OCI-LY7 (cell line): ENCODE measurements around the gene LRRN2. TPM values are rescaled to one million over a fixed set of nuclear protein-coding genes. Genes with fewer than 3 reads are reported as not detected.

Experiments
- BruUV-seq: library from RNA; stranded (reverse); fragments of 400-500 nt; replicated peaks from 2 replicates; lab custom pipeline; 2021; lab: Mats Ljungman, UMichigan
- CTCF ChIA-PET: fragments of 300-600 bp; sonication (Branson Sonifier 250); formaldehyde crosslinking; loops from one replicate; lab custom pipeline; 2022; ENCODE audit warnings: antibody characterized with exemption; ENCODE audit not compliant: unreplicated experiment; lab: Charles Lee
- POLR2A ChIA-PET: fragments of 300-600 bp; sonication (Branson Sonifier 250); formaldehyde crosslinking; loops from one replicate; lab custom pipeline; 2022; ENCODE audit warnings: antibody characterized with exemption; lab: Charles Lee
- DNase-seq: peaks from one replicate; pipeline ENCODE4 v3.0.0-alpha.2; 2015; ENCODE audit warnings: low spot score
- H2AFZ ChIP-seq: fragments of 200-600 bp; sonication (generic), shearing (Covaris generic); 2 replicates; pipeline ENCODE4 v1.6.1; 2014; ENCODE audit warnings: mild to moderate bottlenecking, antibody characterized with exemption, low read length, moderate library complexity
- H3K27ac ChIP-seq: fragments of 200-600 bp; sonication (generic); 2 replicates; pipeline ENCODE4 v1.5.1; 2014; ENCODE audit warnings: mixed run types, low read depth, mild to moderate bottlenecking, moderate library complexity, low read length, inconsistent platforms; ENCODE audit not compliant: poor library complexity, severe bottlenecking
- H3K36me3 ChIP-seq: fragments of 200-600 bp; sonication (generic); 2 replicates; pipeline ENCODE4 v1.6.1; 2014; ENCODE audit warnings: mild to moderate bottlenecking, antibody characterized with exemption, low read length, moderate library complexity, mixed read lengths; ENCODE audit not compliant: insufficient read depth
- H3K4me1 ChIP-seq: fragments of 200-600 bp; sonication (generic); 2 replicates; pipeline ENCODE4 v1.5.1; 2014; ENCODE audit warnings: mild to moderate bottlenecking, low read length; ENCODE audit not compliant: insufficient read depth, poor library complexity, severe bottlenecking
- H3K4me2 ChIP-seq: fragments of 200-600 bp; sonication (generic); 2 replicates; pipeline ENCODE4 v1.6.1; 2014; ENCODE audit warnings: mild to moderate bottlenecking, low read length
- H3K4me3 ChIP-seq: fragments of 200-600 bp; sonication (generic); 2 replicates; pipeline ENCODE4 v1.5.1; 2014; ENCODE audit warnings: mild to moderate bottlenecking, low read depth, low read length; ENCODE audit not compliant: poor library complexity, severe bottlenecking
- H3K79me2 ChIP-seq: fragments of 200-600 bp; sonication (generic); 2 replicates; pipeline ENCODE4 v1.6.1; 2016; ENCODE audit warnings: low read depth, mild to moderate bottlenecking, low read length, moderate library complexity, mixed read lengths; ENCODE audit not compliant: insufficient read depth
- H3K9me2 ChIP-seq: fragments of 200-600 bp; sonication (generic); 2 replicates; pipeline ENCODE4 v1.6.1; 2016; ENCODE audit warnings: mild to moderate bottlenecking, low read length, mixed read lengths; ENCODE audit not compliant: insufficient read depth
- H3K9me3 ChIP-seq: fragments of 200-600 bp; sonication (generic); 2 replicates; pipeline ENCODE4 v1.6.1; 2014; ENCODE audit warnings: mild to moderate bottlenecking, mixed run types, low read length, mixed read lengths
- H4K20me1 ChIP-seq: fragments of 200-600 bp; sonication (generic); 2 replicates; pipeline ENCODE4 v1.6.1; 2014; ENCODE audit warnings: mild to moderate bottlenecking, antibody characterized with exemption, low read length, moderate library complexity, mixed read lengths; ENCODE audit not compliant: insufficient read depth
- EZH2phosphoT487 ChIP-seq: fragments of 200-600 bp; sonication (generic); IDR thresholded peaks from 2 replicates; pipeline ENCODE4 v1.6.1; 2018; ENCODE audit warnings: low read depth, borderline replicate concordance, mild to moderate bottlenecking, mixed run types, antibody characterized with exemption, low read length, moderate library complexity, mixed read lengths
- intact Hi-C: fragments of 100-400 bp; cut with micrococcal nuclease; formaldehyde crosslinking; loops from one replicate; pipeline ENCODE4 v1.10.0; 2022; ENCODE audit not compliant: unreplicated experiment
- total RNA-seq, 2 experiments: library from RNA; depleted of rRNA in 1 of 2; stranded (reverse); fragments of >200 nt in 1 of 2; shearing (Covaris generic) in 1 of 2; gene quantifications; 2 replicates each; pipeline ENCODE4 v1.2.3, GENCODE V29; 2014 to 2022
- TF ChIP-seq, protein P1 (sequence below): fragments of 200-600 bp; sonication (generic); conservative IDR thresholded peaks from 2 replicates; pipeline ENCODE4 v1.5.1; 2014; ENCODE audit warnings: mild to moderate bottlenecking, antibody characterized with exemption, low read length, moderate library complexity, mixed read lengths

Gene LRRN2
- total RNA-seq, 2 experiments from 2014 or later: not detected

DNA sequence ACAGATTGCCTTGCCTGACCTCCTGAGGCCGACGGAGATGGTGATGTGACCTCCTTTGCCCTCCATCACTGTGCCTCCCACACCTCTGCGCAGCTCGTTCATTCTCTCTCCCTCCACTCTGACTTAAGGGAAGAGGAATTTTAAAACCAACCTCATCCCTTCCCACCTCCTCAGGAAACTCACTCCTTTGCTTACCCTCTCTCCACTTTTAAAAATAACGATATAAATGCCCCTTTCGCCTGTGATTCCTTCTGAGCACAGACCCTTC, 21.2 kb downstream of the LRRN2 start:
- no peak for TF ChIP-seq EZH2phosphoT487
- TF ChIP-seq, protein P1, sequence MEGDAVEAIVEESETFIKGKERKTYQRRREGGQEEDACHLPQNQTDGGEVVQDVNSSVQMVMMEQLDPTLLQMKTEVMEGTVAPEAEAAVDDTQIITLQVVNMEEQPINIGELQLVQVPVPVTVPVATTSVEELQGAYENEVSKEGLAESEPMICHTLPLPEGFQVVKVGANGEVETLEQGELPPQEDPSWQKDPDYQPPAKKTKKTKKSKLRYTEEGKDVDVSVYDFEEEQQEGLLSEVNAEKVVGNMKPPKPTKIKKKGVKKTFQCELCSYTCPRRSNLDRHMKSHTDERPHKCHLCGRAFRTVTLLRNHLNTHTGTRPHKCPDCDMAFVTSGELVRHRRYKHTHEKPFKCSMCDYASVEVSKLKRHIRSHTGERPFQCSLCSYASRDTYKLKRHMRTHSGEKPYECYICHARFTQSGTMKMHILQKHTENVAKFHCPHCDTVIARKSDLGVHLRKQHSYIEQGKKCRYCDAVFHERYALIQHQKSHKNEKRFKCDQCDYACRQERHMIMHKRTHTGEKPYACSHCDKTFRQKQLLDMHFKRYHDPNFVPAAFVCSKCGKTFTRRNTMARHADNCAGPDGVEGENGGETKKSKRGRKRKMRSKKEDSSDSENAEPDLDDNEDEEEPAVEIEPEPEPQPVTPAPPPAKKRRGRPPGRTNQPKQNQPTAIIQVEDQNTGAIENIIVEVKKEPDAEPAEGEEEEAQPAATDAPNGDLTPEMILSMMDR: no peak
- no peaks in the 10 kb centered on the region for H3K4me1 ChIP-seq
- H3K4me2 ChIP-seq: no peak overlapping the region
- no peak overlapping the region for H3K27ac ChIP-seq
- no peaks in the 10 kb centered on the region for H4K20me1 ChIP-seq
- H2AFZ ChIP-seq: no peak overlapping the region
- DNase-seq: no peak
- CTCF ChIA-PET: no interaction called here
- POLR2A ChIA-PET: interaction anchor here (0.6 to 0.7 kb wide), 3 partner anchors 10 to 582 kb away, joined by 3 to 7 read pairs (median 3); no protein-coding TSS in a partner anchor
- H3K9me3 ChIP-seq: no peaks in the 10 kb centered on the region
- H3K9me2 ChIP-seq: no peaks in the 10 kb centered on the region
- H3K4me3 ChIP-seq: no peak overlapping the region
- no peaks in the 10 kb centered on the region for H3K36me3 ChIP-seq
- intact Hi-C loops: no loop called here
- H3K79me2 ChIP-seq: no peaks in the 10 kb centered on the region
- BruUV-seq: no TSS peak

DNA sequence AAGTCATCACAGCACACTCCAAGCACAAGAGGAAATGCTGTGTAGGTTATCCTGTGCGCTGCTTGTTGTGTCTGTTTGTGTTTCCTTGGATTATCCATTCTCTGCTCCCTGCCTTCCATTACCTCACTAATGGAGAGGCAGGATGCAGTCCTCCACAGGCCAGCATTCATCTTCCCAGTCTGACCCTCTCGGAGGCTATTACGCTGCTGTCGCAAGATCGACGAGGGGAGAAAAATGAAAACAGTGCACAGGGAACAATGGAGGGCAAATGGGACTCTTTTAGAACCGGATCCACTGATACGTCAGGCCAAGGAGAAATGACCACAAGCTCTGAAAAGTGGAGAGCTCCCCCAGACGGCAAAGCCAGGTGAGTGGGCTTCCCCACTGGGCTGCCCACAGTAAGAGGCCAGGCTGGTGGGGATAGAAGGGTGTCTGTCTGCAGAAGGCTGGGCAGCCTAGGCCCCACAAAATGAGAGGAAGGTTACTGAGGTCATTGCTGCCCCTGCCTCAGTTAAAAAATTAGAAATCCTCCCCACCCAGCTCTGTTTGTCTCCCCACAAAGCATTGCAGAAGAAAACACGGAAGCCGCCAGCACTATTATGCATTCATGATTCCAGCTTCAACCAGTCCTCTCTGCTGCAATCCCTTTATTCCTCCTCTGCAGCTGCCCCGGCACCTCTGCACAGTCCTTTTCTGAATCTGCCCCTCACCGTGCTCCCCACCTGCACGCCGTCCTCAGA, 21.7 kb downstream of the LRRN2 start:
- POLR2A ChIA-PET: interaction anchor here (0.6 to 0.7 kb wide), 2 partner anchors 10 to 582 kb away, joined by 3 to 7 read pairs; no protein-coding TSS in a partner anchor

DNA sequence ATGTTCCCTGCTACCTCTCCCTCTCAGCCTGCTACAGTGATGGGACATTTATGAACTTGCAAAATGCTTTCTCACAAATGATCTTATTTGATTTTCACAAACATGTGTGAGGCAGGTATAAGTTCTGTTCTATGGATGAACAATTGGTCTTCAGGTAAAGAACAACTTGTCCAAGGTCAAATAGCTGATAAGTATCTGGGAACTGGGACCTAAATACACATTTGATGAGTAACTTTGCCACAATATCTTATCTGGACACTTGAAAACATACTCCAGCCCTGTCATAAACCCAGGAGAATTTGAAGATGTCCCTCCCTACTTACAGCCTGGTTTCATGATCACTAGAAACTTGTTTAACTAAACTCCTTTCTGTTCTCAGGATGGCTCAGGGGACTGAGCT, 23.0 kb downstream of the LRRN2 start:
- CTCF ChIA-PET: no interaction called here
- POLR2A ChIA-PET: no interaction called here
- no peak for TF ChIP-seq EZH2phosphoT487
- TF ChIP-seq, protein P1: no peak
- no peak overlapping the region for H2AFZ ChIP-seq
- no peaks in the 10 kb centered on the region for H3K36me3 ChIP-seq
- DNase-seq: no peak
- no peak overlapping the region for H3K27ac ChIP-seq
- BruUV-seq: no TSS peak
- no peak overlapping the region for H3K4me3 ChIP-seq
- no peaks in the 10 kb centered on the region for H3K9me2 ChIP-seq
- no peaks in the 10 kb centered on the region for H4K20me1 ChIP-seq
- intact Hi-C loops: no loop called here
- no peaks in the 10 kb centered on the region for H3K79me2 ChIP-seq
- no peaks in the 10 kb centered on the region for H3K4me1 ChIP-seq
- no peak overlapping the region for H3K4me2 ChIP-seq
- H3K9me3 ChIP-seq: no peaks in the 10 kb centered on the region

More for the DNA sequence above, 21.7 kb downstream of the LRRN2 start:
- BruUV-seq: no TSS peak
- H3K4me3 ChIP-seq: no peak overlapping the region
- no peaks in the 10 kb centered on the region for H3K79me2 ChIP-seq
- TF ChIP-seq, protein P1: no peak
- no peak for TF ChIP-seq EZH2phosphoT487
- no peaks in the 10 kb centered on the region for H3K36me3 ChIP-seq
- H4K20me1 ChIP-seq: no peaks in the 10 kb centered on the region
- no peak overlapping the region for H3K27ac ChIP-seq
- intact Hi-C loops: no loop called here
- H3K9me2 ChIP-seq: no peaks in the 10 kb centered on the region
- no peaks in the 10 kb centered on the region for H3K9me3 ChIP-seq
- no peak overlapping the region for H2AFZ ChIP-seq
- CTCF ChIA-PET: no interaction called here
- H3K4me2 ChIP-seq: no peak overlapping the region
- no peak for DNase-seq
- no peaks in the 10 kb centered on the region for H3K4me1 ChIP-seq
